Renal pelvis (tissue), 4 donors: ENCODE measurements around the gene REV3L. TPM values are rescaled to one million over a fixed set of nuclear protein-coding genes. Genes with fewer than 3 reads are reported as not detected.
"Not testable (repeated sequence)": the region's sequence is repeated elsewhere in the genome, so short reads cannot be mapped to it uniquely, and the experiment has no call there.

Experiments used
- DNase-seq: peaks from one replicate; pipeline ENCODE4 v3.0.0-alpha.2; 2013
- polyA plus RNA-seq, 3 donors: library from polyadenylated mRNA; unstranded; fragments of 120-200 nt; gene quantifications; one replicate each; pipeline ENCODE4 v1.2.1, GENCODE V29; 2013; ENCODE audit not compliant: insufficient read length in 3 of 3

REV3L gene
- polyA plus RNA-seq, 3 donors = 36.9 to 42.7 (median 39.8) TPM

DNA sequence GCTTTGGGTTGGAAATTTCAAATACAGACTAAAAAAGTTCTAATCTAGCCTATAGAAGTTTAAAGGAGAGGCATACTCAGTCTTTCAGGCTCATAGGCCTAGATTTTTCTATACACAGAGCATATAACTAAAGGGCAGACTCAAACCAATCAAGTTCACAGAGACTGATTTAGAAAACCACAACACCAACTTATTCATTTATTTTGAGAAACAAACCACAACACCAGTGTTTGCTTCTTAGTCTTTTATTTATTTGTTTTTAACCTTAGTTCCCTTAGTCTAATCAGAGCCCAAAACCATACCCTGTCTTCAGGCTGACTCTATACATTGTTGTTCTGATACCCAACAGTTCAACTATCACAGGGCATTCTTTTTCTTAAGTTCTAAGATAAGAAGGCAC is 103.7 kb downstream of the REV3L start:
- no peak for DNase-seq

DNA sequence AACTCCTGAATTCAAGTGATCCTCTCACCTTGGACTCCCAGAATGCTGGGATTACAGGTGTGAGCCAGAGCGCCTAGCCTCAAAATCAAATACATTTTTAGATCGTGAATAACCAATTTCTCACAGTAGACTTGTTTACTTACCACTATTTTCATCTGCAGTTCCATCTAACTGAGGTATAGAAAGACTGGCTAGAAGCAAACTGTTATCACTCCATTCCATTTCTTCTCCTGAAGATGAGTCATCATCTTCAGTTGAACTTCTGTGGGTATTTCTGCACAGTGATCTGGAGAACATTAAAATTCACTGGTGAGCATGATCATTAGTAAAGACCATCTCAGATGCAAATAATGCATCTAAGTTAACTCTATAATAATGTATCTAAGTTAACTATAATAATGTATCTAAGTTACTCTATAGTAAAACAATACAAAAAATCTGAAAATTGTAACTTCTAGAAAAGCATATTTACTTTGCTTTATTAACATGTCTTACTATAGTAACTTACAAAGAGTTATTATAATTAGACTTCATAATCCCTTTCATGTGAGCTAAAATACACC is 105.4 kb downstream of the REV3L start:
- no peak for DNase-seq

DNA sequence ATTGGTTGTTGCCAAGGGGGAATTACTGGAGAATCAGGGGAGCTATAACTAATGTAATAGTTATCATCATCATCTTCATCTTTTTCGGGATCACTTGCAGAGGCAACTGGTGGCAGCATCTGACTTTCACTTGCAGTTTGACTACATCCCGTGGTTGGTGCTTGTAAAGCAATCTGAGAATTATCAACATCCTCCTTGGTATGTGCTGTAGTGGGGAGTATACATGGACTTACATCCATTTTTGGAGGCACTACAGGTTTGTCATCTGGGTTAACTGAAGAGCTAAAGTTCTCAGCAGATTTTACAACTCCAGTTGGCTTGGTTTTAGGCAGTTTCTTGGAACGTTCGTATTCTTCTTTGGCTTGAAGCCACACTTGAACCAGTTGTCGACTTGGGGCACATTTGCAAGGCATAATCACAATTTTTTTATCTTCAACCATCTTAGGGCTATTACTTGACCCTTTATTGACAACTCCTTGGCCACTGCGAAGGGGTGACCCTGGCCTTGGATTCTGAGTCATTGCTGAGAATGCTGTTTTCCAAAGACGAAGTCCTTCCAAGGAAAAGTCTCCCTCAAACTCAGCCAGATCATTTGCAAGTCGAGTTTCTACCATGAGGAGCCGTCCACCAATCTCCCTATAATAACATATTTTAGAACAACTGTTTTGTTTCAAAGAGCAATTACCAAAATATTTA is 115.5 kb downstream of the REV3L start:
- DNase-seq = no peak

DNA sequence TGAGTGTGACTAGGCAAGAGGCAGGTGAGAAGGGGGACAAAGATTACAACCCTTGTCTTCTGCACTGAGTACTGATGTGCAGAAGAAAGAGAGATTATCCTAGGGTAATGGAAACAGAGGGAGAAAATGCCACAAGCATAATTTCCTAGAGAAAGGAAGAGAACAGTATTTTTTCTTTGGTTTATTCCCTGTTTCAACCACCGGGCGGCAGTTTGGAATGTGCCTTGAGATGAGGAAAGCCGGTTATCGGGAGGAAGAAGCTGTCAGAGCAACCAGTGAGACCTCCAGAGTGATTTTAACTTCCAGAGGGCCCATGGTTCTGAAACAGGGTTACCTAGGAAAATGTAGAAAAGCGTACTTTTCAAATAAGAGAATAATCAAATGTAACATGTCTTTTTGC is 121.4 kb downstream of the REV3L start:
- DNase-seq = peak; percentile 38

DNA sequence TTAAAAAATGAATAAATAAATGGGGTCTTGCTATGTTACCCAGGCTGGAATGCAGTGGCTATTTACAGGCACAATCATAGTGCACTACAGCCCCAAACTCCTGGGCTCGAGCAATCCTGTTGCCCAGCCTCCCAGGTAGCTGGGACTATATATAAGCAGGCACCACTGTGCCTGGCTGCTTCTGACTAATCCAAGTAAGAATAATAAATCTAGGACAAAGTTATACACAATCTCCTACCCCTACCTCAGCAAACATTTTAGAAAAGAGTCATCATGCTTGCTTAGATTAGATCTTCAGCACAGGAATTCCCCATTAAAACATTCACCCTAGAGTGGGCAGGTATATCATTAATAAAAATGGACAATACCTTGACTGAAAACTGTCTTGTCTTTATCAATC is 124.6 kb downstream of the REV3L start:
- DNase-seq = no peak

DNA sequence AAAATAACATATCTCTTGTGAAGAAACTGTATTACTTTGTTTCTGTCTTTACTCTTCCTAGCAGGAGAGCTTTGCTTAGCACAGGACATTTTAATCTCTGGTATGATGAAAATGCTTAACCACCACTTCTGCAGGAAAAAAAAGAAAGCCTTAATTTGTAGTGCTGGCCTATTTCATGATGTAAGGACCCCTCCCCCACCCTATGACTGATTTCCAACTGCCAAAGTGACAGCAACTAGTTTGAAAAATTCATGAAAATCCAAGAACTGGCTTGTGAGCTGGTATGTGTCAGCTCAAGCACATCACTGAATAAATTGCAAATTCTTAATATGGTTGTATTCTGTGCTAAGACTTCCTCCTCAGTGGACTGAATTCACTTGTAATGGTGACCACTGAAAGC is 125.3 kb downstream of the REV3L start:
- DNase-seq = no peak

DNA sequence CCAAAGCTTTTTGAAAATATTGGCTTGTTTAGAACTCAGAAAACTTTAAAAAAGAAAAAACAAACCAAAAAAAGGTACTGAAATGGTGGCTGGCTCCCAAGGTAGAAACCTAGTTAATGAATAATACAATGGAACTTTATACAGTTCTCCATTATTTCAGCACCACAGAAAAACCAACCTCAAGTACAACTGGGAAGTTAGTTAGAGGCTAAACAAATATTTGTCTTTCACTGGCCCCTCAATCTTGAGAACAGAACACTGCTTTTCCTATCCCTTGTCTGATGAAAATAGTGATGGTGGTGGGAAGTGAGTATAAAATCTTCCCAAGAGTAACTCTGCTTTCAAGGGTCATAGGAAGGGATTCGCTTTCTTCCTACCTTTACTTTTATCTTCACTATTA is 126.5 kb downstream of the REV3L start:
- no peak for DNase-seq

DNA sequence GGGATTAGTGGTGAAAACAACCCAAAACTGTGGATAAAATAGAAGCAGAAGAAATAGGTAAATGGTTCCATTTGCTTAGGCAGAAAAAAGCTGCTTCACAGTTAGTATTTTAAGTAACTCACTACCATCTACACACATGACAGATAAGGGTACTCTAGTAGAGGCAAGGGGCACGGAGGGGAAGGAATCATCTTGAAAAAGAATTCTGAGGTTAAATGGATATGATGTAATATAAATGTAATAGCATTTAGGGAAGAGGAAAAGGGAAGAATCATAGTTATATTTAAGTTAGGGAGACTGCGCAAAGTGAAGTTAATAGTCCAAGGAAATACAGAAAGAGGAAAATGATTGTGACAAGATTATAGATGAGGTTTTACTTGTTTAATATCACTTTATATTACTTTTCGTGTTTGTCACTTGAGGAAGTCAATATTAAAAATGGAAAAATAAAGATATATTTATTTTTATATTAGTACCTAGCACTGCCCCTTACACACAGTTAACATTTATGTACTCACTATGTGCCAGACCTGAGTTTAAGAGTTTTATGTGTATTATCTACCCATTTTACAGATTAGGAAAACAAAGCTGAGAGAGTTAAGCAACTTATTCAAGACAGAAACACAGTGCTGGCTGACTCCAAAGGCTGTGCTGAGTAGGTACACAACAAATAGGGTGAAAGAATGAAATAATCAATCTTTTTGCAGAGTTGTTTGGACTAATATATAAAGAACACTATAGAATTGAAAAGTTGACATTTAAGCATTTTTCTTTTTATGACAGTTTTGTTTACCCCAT is 128.1 kb downstream of the REV3L start:
- no peak for DNase-seq

DNA sequence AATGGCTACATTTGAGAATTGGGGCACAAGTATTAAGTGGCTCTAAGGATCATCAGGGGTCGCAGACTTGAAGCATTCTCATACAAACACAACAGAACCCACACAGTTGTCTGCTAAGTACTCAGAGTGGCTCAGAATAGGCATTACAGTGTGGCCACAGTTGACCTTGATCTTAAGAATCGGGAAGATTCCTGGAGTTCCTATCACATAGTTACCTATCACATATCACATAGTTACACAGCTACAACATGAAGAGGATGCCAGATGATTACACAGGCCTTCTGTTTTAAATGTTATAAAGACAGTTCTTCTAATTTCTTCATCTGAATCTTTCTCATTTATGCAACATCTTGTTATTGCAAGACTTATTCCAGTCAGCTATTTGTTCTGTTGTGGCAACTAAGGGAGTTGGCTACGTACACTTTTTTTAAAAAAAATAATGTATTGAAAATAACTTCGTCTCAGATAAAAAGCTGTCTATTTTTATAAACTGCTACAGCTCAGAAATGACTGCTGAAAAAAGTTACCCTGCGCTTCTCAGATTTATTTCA is 129.0 kb downstream of the REV3L start:
- DNase-seq = no peak

DNA sequence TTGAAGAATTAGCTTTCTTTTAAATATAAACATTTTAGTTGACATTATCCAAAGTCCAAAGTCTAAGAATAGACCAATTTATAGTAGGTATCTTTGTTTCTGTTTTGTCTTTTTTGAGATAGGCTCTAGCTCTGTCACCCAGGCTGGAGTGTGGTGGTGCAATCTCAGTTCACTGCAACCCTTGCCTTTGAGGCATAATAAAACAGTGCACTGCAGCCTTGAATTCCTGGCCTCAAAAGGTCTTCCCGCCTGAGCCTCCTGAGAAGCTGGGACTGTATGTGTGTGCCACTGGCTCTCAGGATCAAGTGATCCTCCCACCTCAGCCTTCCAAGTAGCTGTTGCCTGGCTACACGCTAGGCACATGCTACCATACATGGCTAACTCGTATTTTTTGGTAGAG is 135.4 kb downstream of the REV3L start:
- no peak for DNase-seq

DNA sequence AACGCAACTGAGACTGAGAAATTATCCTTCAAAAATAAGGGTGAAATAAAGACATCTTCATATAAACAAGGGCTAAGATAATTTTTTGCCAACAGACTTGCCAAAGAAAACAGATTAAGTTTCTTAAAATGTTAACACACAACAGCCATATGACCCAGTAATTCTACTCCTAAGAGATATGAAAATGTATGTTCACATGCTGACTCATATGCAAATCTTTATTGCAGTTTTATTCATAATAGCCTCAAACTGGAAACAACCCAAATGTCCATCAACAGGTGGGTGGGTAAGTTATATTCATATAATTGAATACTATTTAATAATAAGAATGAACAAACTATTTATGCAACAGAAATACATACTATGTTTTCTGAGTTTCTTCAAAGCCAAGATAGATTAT is 140.1 kb downstream of the REV3L start:
- DNase-seq = no peak

DNA sequence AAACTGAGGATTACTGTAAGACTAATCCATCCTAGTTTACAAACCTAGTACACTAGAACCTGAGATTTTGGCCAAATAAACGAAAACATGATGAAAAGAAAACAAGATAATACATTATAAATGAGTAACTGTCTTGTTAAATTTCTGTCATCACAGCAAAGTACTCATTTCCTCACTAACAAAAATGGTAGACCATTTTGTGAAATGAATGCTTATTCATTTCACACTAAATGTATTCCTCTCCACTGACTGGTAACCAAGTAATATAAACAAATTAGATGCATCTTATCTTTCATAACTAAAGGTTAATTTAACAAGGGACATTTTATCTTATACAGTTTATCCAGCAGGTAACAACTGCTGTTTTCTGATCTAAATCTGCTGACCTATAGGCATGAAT is 143.7 kb downstream of the REV3L start:
- DNase-seq = no peak

DNA sequence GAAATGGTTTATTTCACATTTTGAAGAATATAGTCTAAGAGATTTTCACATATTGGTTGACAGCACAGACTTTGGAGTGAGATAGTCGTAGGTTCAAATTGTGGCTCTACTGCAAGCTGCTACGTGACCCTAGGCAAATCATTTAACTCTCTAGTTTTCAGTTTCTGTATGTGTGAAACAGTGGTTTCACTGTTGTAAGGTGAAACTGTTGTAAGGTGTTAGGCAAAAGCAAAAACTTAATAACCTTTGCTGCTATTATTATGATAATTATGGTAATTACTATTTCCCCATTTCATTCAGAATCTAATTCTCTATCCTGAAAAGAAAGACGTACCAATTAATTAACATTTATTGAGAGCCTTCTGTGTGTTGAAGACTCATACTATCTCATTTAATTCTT is 144.2 kb downstream of the REV3L start:
- DNase-seq = no peak

DNA sequence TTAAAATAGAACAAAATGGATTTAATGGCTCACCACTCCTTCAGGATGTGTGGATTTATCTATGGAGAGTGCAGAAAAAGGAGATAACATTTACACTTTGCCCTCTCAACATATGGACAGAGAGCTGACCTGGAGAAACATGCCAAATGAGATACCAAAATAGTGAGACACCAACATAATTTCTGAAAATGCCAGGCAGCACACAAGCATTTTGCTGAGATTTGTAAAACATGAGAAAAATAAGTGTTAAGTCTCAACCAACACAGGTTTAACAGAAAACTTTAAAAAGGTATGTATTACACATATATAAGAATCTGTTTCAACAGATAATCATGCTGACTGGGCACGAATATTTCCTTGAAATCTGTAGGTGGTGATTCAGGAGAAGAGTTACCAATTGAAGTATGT is 145.2 kb downstream of the REV3L start:
- no peak for DNase-seq

DNA sequence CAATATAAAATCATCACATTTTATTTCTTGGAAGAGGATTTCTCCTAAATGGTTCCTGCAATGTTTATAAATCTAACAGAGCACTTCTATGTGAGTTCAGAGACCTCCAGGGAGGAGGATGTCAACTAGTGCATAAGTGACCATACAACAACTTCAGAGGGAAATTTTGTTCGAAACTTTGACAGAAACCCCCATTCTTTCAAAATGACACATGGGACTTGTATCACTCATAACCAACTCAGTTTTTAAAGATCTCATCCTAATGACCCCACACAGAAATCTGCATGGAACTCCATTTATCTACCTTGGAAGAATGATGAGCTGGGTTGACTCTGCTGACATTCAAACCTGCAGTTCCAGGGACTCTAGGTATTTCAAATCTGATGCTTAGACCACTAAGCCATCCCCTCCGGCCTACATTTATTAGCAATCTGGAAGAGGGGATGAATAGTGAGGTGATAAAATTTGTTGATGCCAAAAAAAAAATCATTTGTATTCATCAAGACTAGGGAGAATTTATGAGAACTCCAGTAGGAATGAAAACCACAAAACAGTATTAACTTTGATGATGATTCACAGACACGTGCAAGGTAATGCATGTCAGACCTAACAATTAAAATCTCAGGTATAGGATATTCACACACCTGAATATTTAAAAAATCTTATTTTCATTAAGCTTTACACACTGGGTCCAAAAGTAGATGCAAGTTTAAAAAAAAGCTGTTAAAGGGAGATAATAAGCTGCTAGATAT is 153.0 kb downstream of the REV3L start:
- DNase-seq = no peak

DNA sequence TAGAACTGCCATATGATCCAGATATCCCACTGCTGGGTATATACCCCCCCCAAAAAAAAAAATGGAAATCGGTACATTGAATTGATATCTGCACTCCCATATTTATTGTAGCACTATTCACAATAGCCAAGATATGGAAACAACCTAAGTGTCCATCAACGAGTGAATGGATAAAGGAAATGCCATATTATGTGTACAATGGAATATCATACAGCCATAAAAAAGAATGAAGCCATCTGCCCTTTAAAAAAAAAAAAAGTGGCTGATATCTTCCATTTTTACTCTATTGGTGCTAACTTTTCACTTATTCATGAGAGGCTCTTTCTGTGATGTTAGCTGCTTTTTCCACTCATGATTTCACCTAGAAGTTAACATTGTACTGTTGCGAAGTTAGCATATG is 156.5 kb downstream of the REV3L start:
- DNase-seq = no peak

DNA sequence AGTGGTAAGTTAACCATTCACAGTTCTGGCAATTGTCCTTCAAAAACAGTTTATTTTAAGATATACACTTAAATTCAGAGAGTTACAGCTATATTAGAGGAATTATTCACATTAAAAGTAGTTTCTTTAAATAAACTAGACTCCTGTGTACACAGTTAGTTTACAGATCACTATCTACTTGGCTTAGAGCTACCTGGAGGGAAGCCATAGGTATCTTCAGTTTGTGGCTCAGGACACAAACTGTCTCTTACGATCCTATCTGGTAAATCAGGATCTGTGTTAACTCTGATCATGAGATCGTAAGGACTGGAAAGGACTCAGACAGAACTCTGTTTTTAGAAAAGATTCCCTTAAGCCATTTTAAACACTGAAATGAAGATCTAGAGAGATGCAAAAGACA is 160.9 kb downstream of the REV3L start:
- no peak for DNase-seq

DNA sequence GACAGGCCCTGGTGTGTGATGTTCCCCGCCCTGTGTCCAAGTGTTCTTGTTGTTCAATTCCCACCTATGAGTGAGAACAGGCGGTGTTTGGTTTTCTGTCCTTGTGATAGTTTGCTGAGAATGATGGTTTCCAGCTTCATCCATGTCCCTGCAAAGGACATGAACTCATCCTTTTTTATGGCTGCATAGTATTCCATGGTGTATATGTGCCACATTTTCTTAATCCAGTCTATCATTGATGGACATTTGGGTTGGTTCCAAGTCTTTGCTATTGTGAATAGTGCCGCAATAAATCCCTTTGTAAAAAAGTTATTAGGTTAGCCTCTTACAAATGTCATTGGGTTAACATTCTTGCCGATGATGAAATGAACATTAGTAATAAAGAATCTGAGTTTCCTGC is 175.1 kb downstream of the REV3L start:
- DNase-seq = not testable (repeated sequence)

DNA sequence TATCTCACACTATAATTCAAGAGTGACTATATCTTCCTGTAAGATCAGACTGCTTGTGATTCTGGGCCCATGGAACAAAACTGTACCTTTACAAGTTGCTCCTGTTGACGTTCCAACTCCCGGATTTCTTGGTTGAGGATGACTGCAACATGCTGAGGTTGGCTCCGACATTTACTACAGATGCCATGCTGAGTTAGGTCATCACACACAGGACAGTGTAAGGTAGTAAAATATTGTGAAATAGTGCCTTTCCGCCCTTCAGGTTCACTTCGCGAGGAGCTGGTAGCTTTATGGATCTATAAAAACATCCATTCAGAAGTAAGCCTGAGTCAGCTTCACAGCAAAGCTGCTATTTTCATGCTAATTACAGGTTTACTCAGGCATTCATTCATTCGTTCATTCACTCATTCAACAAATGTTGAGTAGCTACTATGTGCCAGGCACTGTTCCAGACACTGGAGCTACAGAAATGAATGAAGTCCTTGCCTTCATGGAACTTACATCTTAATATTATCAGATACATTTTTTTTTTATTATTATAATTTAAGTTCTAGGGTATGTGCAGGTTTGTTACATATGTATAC is 175.7 kb downstream of the REV3L start:
- DNase-seq = no peak

DNA sequence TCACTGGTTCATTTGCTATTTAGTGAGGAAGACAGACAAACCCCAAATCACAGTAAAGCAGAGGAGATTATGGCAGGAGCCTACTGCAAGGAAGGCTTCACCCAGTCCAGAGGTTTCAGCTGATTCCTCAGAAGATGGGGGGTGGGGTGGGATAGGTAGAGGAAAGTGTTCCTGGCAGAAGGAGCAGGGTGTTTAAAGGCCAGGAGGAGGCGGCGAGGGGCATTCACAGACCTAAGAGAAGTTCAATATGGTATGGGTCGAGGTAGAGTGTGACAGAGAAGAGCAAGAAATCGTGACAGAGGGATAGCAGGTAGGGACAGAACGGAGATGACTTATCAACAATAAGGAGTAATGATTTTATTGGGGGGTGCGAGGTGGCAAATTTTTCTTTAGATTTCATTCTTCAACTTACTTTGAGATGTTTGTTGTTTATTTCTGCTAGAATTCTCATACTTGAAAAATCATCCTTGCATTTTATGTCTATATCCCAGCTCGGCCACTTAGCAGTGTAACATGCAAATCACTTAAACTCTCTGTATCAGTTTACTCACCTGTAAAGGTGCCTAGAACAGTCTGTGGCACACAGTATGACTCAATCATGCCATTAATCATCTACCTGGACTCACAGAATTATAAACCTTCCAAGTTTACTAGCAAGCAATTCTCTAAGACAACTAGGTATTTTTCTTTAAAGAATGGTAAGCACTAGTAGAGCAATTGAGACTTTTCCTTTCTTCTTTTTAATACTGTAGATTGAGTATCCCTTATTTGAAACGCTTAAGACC is 176.7 kb downstream of the REV3L start:
- DNase-seq = no peak

DNA sequence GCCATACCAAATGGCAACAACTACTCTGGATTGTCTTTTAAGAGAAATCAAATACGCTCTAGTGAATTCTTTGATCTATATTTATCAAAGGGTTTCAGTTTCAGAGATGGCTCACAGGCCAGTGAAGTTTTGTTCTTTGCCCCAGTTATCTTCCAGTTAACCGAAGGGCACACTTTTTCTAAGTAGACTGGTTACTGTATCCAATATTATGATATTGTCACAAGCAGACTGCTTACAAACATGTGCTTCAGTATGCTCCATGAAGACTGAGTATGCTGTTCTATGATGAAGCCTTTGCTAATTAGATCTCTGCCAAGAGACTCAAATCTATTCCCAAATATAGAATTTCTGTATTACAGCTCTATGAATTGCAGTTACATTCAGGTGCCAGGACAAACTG is 181.1 kb downstream of the REV3L start:
- DNase-seq = no peak
